ENCODE data around the gene SGK1. TPM values are rescaled to one million over a fixed set of nuclear protein-coding genes. Genes with fewer than 3 reads are reported as not detected.

Gene SGK1
- total and polyA plus RNA-seq, 4 donors: 68.9 to 299 (median 148) TPM

DNA sequence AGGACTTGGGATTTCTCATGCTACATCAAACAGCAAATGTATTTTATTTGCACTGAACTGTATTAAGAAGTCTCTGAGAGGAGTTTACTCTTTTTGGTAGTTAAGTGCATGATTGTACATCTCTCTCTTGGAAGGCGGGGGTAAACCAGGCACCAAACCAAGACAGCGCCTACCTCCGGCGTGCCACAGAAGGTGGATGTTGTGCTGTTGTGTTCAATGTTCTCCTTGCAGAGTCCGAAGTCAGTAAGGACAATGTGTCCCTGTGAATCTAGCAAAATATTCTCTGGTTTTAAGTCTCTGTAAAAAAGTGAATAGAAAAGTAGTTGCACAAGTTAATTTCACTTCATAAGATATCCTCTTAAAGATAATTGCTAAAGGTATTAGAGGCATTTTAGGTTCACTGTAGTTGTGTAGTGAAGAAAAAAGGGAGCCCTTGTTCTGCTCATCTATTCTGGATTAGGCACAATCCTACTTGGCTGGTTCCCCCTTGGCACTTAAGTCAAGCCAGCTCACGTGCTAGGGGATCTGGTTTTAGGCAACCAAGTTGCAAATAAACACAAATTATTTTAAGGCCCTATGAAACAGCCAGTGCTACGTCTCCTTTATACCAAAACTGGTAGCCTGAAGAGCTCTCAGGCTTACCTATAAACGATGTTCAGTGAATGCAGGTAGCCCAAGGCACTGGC is 145.7 kb downstream of the SGK1 start:
- 71 to 75% methylated on average over 8 of the region's 8 CpGs for whole genome bisulfite sequencing, 2 donors
- H3K9ac ChIP-seq (ENCODE audit: insufficient read depth in 1 of 2, low read length in 2 of 2): no peak overlapping the region
- TF ChIP-seq, protein P1, sequence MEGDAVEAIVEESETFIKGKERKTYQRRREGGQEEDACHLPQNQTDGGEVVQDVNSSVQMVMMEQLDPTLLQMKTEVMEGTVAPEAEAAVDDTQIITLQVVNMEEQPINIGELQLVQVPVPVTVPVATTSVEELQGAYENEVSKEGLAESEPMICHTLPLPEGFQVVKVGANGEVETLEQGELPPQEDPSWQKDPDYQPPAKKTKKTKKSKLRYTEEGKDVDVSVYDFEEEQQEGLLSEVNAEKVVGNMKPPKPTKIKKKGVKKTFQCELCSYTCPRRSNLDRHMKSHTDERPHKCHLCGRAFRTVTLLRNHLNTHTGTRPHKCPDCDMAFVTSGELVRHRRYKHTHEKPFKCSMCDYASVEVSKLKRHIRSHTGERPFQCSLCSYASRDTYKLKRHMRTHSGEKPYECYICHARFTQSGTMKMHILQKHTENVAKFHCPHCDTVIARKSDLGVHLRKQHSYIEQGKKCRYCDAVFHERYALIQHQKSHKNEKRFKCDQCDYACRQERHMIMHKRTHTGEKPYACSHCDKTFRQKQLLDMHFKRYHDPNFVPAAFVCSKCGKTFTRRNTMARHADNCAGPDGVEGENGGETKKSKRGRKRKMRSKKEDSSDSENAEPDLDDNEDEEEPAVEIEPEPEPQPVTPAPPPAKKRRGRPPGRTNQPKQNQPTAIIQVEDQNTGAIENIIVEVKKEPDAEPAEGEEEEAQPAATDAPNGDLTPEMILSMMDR (IDR thresholded peaks at IDR 0.05; ENCODE audit: control extremely low read depth, extremely low read depth): no peak
- H3K27ac ChIP-seq (ENCODE audit: low read depth in 1 of 2, low read length in 1 of 2): peak overlapping the region in 1 of 2 donors; percentile 46
- no peaks in the 10 kb centered on the region for H3K9me3 ChIP-seq (ENCODE audit: control insufficient read depth in 4 of 4, insufficient read depth in 3 of 4, low read length in 3 of 4)
- peaks cover 0 to 22% (median 13%) of the 10 kb centered on the region in 4 donors for H3K36me3 ChIP-seq (ENCODE audit: control insufficient read depth in 4 of 4, insufficient read depth in 4 of 4, low read length in 4 of 4)
- peaks cover 0 to 5% (median 0%) of the 10 kb centered on the region in 3 donors for H3K27me3 ChIP-seq (ENCODE audit: control insufficient read depth in 3 of 3, insufficient read depth in 3 of 3, low read length in 2 of 3)
- DNase-seq: no peak
- peaks cover 0 to 9% (median 3%) of the 10 kb centered on the region in 5 donors for H3K4me1 ChIP-seq (ENCODE audit: control insufficient read depth in 5 of 5, insufficient read depth in 5 of 5, low read length in 5 of 5)
- peak overlapping the region; percentile 44 for H3K4me3 ChIP-seq
- no peak for ATAC-seq (ENCODE audit: insufficient read depth, low FRiP score)

DNA sequence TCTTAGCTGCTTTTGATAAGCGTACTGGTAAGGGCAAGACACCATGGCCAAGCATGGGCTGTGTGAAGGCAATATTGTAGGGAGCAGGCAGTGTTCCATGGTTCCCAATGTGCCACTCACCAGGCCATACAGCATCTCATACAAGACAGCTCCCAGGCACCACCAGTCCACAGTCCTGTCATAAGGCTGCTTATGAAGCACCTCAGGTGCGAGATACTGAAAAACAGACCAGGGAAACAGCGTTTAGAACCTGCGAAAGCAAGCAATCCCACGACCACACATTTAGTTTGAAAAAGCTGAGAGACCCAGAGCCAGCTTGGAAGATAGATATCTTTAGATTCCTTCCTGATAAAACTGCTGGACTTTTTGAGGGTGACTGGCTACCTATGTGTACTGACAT is 146.4 kb downstream of the SGK1 start:
- Histone ChIP-seq H3K27me3 (ENCODE audit: control insufficient read depth in 3 of 3, insufficient read depth in 3 of 3, low read length in 2 of 3) (peaks cover 0 to 1% (median 0%) of the 10 kb centered on the region in 3 donors), H3K36me3 (ENCODE audit: control insufficient read depth in 4 of 4, insufficient read depth in 4 of 4, low read length in 4 of 4) (peaks cover 0 to 22% (median 13%) of the 10 kb centered on the region in 4 donors), H3K9me3 (ENCODE audit: control insufficient read depth in 4 of 4, insufficient read depth in 3 of 4, low read length in 3 of 4) (no peaks in the 10 kb centered on the region), H3K4me1 (ENCODE audit: control insufficient read depth in 5 of 5, insufficient read depth in 5 of 5, low read length in 5 of 5) (peaks cover 0 to 8% (median 3%) of the 10 kb centered on the region in 5 donors), H3K4me3 (peak overlapping the region; percentile 36), H3K9ac (ENCODE audit: insufficient read depth in 1 of 2, low read length in 2 of 2) (no peak overlapping the region), H3K27ac (ENCODE audit: low read depth in 1 of 2, low read length in 1 of 2) (no peak overlapping the region)
- no peak for DNase-seq
- no peak for ATAC-seq (ENCODE audit: insufficient read depth, low FRiP score)
- TF ChIP-seq, protein P1 (IDR thresholded peaks at IDR 0.05; ENCODE audit: control extremely low read depth, extremely low read depth): no peak
- 76 to 83% methylated on average over 5 of the region's 5 CpGs for WGBS, 2 donors

DNA sequence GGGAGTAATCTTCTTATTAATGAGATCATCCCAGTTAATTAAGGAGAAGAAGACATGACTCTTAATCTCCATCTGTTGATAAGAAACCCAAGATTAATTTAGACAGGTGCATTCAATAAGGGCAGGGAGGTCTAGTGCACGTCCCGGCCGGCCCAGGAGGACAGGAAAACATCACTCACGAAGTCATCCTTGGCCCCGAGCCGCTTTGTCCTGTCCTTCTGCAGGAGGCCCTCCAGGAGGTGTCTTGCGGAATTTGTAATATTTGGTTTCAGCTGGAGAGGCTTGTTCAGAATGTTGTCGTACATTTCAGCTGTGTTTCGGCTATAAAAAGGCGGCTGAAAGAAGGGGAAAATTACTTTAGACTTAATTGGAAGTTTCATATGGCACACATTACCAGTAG is 147.1 kb downstream of the SGK1 start:
- H3K9me3 ChIP-seq (ENCODE audit: control insufficient read depth in 4 of 4, insufficient read depth in 3 of 4, low read length in 3 of 4): no peaks in the 10 kb centered on the region
- no peaks in the 10 kb centered on the region for H3K27me3 ChIP-seq (ENCODE audit: control insufficient read depth in 3 of 3, insufficient read depth in 3 of 3, low read length in 2 of 3)
- H3K4me3 ChIP-seq: peak overlapping the region; percentile 15
- DNase-seq (peak in 1 of 3 donors; percentile 19), ATAC-seq (ENCODE audit: insufficient read depth, low FRiP score) (no peak)
- no peak overlapping the region for H3K27ac ChIP-seq (ENCODE audit: low read depth in 1 of 2, low read length in 1 of 2)
- H3K9ac ChIP-seq (ENCODE audit: insufficient read depth in 1 of 2, low read length in 2 of 2): no peak overlapping the region
- peaks cover 0 to 5% (median 0%) of the 10 kb centered on the region in 5 donors for H3K4me1 ChIP-seq (ENCODE audit: control insufficient read depth in 5 of 5, insufficient read depth in 5 of 5, low read length in 5 of 5)
- H3K36me3 ChIP-seq (ENCODE audit: control insufficient read depth in 4 of 4, insufficient read depth in 4 of 4, low read length in 4 of 4): peaks cover 0 to 22% (median 13%) of the 10 kb centered on the region in 4 donors
- 58 to 76% methylated on average over 10 of the region's 10 CpGs for whole genome bisulfite sequencing, 2 donors
- TF ChIP-seq, protein P1 (IDR thresholded peaks at IDR 0.05; ENCODE audit: control extremely low read depth, extremely low read depth): no peak

All from lung (tissue), 12 donors.